HepG2 (cell line): ENCODE data around the gene CELF5. TPM values are rescaled to one million over a fixed set of nuclear protein-coding genes. Genes with fewer than 3 reads are reported as not detected.
A peak's percentile ranks its signal among the peaks of the same experiment; 100 is the strongest.

Experiments used
- ATAC-seq: fragments of 200-7000 bp; cut with Tn5 transposase; 3 replicates; pipeline ENCODE4 v1.9.1; 2020; ENCODE audit warnings: mild to moderate bottlenecking, moderate library complexity
- BruUV-seq: library from RNA; stranded (reverse); fragments of 400-500 nt; replicated peaks from 2 replicates; lab custom pipeline; 2021; lab: Mats Ljungman, UMichigan
- CTCF ChIA-PET: fragments of 300-600 bp; formaldehyde crosslinking; extraction: SDS; loops from one replicate; lab custom pipeline; 2021; ENCODE audit warnings: low total read pairs, inconsistent platforms, low intra/inter-chr PET ratio; lab: Yijun Ruan, JAX
- POLR2A ChIA-PET: fragments of 350-600 bp; sonication (Branson Sonifier 250); formaldehyde crosslinking; loops from one replicate; lab custom pipeline; 2020; ENCODE audit warnings: antibody characterized with exemption, inconsistent platforms; lab: Yijun Ruan, JAX
- DNase-seq: peaks from one replicate; pipeline ENCODE4 v3.0.0-alpha.2; 2015; ENCODE audit warnings: low spot score
- FAIRE-seq: peaks from 3 replicates; lab custom pipeline; 2011; peaks lifted over from hg19 to GRCh38; lab: Jason Lieb, UNC
- H2AFZ ChIP-seq: one replicate; pipeline ENCODE4 v1.6.1; 2011; ENCODE audit warnings: low read length, inconsistent platforms
- H3K27ac ChIP-seq: fragments of 300-600 bp; 3 replicates; pipeline ENCODE4 v1.8.0; 2011; ENCODE audit warnings: mixed run types, mild to moderate bottlenecking, mixed read lengths, low read length, inconsistent platforms; ENCODE audit not compliant: insufficient read depth; ENCODE audit errors: extremely low read length
- H3K27me3 ChIP-seq, 2 experiments: fragments of 200-600 bp in 1 of 2; 2 replicates in 1 of 2; 3 replicates in 1 of 2; pipeline versions ENCODE4 v1.6.0 to v1.8.0; 2011; ENCODE audit warnings: low read length in 2 of 2, mild to moderate bottlenecking in 2 of 2, moderate library complexity in 2 of 2, inconsistent platforms in 1 of 2; ENCODE audit not compliant: insufficient read depth in 2 of 2, control insufficient read depth in 1 of 2
- H3K36me3 ChIP-seq, 2 experiments: fragments of 200-600 bp in 1 of 2; replicated peaks in 1 of 2; 2 replicates in 1 of 2; 3 replicates in 1 of 2; pipeline versions ENCODE4 v1.5.1 to v1.8.0; 2011; ENCODE audit warnings: low read length in 2 of 2, inconsistent platforms in 1 of 2; ENCODE audit not compliant: insufficient read depth in 2 of 2, control insufficient read depth in 1 of 2
- H3K4me1 ChIP-seq: 2 replicates; pipeline ENCODE4 v1.5.1; 2012; ENCODE audit warnings: low read length, inconsistent platforms; ENCODE audit not compliant: insufficient read depth
- H3K4me2 ChIP-seq: 2 replicates; pipeline ENCODE4 v1.6.0; 2011; ENCODE audit warnings: low read depth, low read length, inconsistent platforms
- H3K4me3 ChIP-seq, 3 experiments: fragments of 200-600 bp in 1 of 3; sonication (generic), shearing (Covaris generic) in 1 of 3; replicated peaks in 1 of 3; 2 replicates each; pipeline ENCODE4 v1.5.1; 2011 to 2016; ENCODE audit warnings: low read length in 3 of 3, inconsistent platforms in 2 of 3, low read depth in 2 of 3, mild to moderate bottlenecking in 2 of 3, control low read depth in 1 of 3, mixed read lengths in 1 of 3; ENCODE audit not compliant: insufficient read depth in 1 of 3
- H3K79me2 ChIP-seq: one replicate; pipeline ENCODE4 v1.6.1; 2011; ENCODE audit warnings: low read length, inconsistent platforms; ENCODE audit not compliant: insufficient read depth
- H3K9ac ChIP-seq: 2 replicates; pipeline ENCODE4 v1.6.0; 2011; ENCODE audit warnings: mild to moderate bottlenecking, low read depth, low read length, inconsistent platforms; ENCODE audit not compliant: insufficient read depth
- H3K9me3 ChIP-seq: 2 replicates; pipeline ENCODE4 v1.5.1; 2012; ENCODE audit warnings: mild to moderate bottlenecking, low read length
- H4K20me1 ChIP-seq: 2 replicates; pipeline ENCODE4 v1.6.0; 2011; ENCODE audit warnings: inconsistent platforms, mild to moderate bottlenecking, low read length, moderate library complexity; ENCODE audit not compliant: insufficient read depth
- AGO1 ChIP-seq: fragments of 200-400 bp; formaldehyde crosslinking; IDR thresholded peaks from 2 replicates; pipeline ENCODE4 v1.6.1; 2017; ENCODE audit warnings: mild to moderate bottlenecking, low read depth, low read length, moderate library complexity; ENCODE audit not compliant: poor library complexity, severe bottlenecking
- ATF3 ChIP-seq: sonication (generic); formaldehyde crosslinking; IDR thresholded peaks from 2 replicates; pipeline ENCODE4 v1.4.0; 2020; ENCODE audit warnings: missing genetic modification reagents
- ATRX ChIP-seq: sonication (generic); formaldehyde crosslinking; IDR thresholded peaks from 2 replicates; pipeline ENCODE4 v1.4.0; 2020; ENCODE audit warnings: missing genetic modification reagents, borderline replicate concordance
- NONO ChIP-seq, 2 experiments: fragments of 450-650 bp in 1 of 2; sonication (generic) in 1 of 2; formaldehyde crosslinking in 1 of 2; IDR thresholded peaks in 1 of 2; conservative IDR thresholded peaks in 1 of 2; 2 replicates each; pipeline versions ENCODE4 v1.6.1 to v1.8.0; 2017 to 2022; ENCODE audit warnings: mild to moderate bottlenecking in 1 of 2, missing genetic modification reagents in 1 of 2, moderate library complexity in 1 of 2
- SETDB1 ChIP-seq: sonication (generic); formaldehyde crosslinking; IDR thresholded peaks from 2 replicates; pipeline ENCODE4 v1.5.1; 2020; ENCODE audit warnings: missing genetic modification reagents, mild to moderate bottlenecking, borderline replicate concordance
- WGBS: methylation state at CpG from one replicate; pipeline ENCODE4 v1.1.6; 2017; ENCODE audit warnings: low lambda C conversion rate; 5-methylcytosine and 5-hydroxymethylcytosine counted together
- in situ Hi-C: cut with HindIII; loops from 2 replicates; pipeline ENCODE4 v1.10.0; 2017; ENCODE audit warnings: low pct_unique_long_range_greater_than_20kb; ENCODE audit not compliant: extremely low pct_ligation_motif_present
- intact Hi-C: fragments of 100-400 bp; cut with micrococcal nuclease; formaldehyde crosslinking; loops from one replicate; pipeline ENCODE4 v1.10.0; 2022; ENCODE audit not compliant: unreplicated experiment
- polyA plus RNA-seq, 8 experiments: library from polyadenylated mRNA; depleted of rRNA in 3 of 8; stranded (reverse) in 7 of 8; unstranded in 1 of 8; fragments of >200 nt; fragmentation: Illumina TruSeq in 4 of 8; extraction: Trizol in 4 of 8; gene quantifications; 2 replicates each; pipeline versions ENCODE4 v1.2.1 to v1.2.3, GENCODE V29; 2011 to 2016; ENCODE audit warnings: low read depth in 4 of 8, missing spikeins in 1 of 8, mixed read lengths in 1 of 8; ENCODE audit not compliant: insufficient read depth in 1 of 8
- total RNA-seq, 5 experiments: library from RNA; depleted of rRNA; stranded (reverse); fragments of >200 nt; fragmentation: Illumina TruSeq; extraction: Trizol; gene quantifications; 2 replicates each; pipeline ENCODE4 v1.2.3, GENCODE V29; 2016; ENCODE audit warnings: low read depth in 1 of 5
- TF ChIP-seq, protein P1 (sequence below): IDR thresholded peaks from 2 replicates; pipeline ENCODE4 v1.6.1; 2016
- TF ChIP-seq, protein P2 (sequence below): sonication (generic); formaldehyde crosslinking; IDR thresholded peaks from 2 replicates; pipeline ENCODE4 v1.4.0; 2020; ENCODE audit warnings: missing genetic modification reagents
- TF ChIP-seq, protein P3 (sequence below): IDR thresholded peaks from 2 replicates; pipeline ENCODE4 v1.6.1; 2016; ENCODE audit warnings: missing biosample characterization, missing genetic modification reagents, low read depth

CELF5 gene
- total and polyA plus RNA-seq, 2 of the 13 experiments (the other 11 are each of a cell fraction or from before 2014, with no cell fraction given), result 0.31 to 0.84 TPM

- intact Hi-C loops, result no loop called here
Observed at GRCh38 chr19:3211191-3211590, 13.3 kb upstream of the CELF5 start.

More at GRCh38 chr19:3211191-3211590, 13.3 kb upstream of the CELF5 start:
- FAIRE-seq (no peak), ATAC-seq (peak; percentile 14; the same call in 2 of the 3 replicates), DNase-seq (no peak)
- TF ChIP-seq, protein P1, sequence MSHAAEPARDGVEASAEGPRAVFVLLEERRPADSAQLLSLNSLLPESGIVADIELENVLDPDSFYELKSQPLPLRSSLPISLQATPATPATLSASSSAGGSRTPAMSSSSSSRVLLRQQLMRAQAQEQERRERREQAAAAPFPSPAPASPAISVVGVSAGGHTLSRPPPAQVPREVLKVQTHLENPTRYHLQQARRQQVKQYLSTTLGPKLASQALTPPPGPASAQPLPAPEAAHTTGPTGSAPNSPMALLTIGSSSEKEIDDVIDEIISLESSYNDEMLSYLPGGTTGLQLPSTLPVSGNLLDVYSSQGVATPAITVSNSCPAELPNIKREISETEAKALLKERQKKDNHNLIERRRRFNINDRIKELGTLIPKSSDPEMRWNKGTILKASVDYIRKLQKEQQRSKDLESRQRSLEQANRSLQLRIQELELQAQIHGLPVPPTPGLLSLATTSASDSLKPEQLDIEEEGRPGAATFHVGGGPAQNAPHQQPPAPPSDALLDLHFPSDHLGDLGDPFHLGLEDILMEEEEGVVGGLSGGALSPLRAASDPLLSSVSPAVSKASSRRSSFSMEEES, result no peak
- TF ChIP-seq ATF3 (CRISPR knock-in tag) (no peak), ATRX (CRISPR knock-in tag) (no peak), SETDB1 (CRISPR knock-in tag) (no peak), AGO1 (no peak), NONO (IDR thresholded peaks at IDR 0.05) (no peak), NONO (CRISPR knock-in tag; conservative IDR thresholded peaks at IDR 0.05) (no peak)
- TF ChIP-seq, protein P2, sequence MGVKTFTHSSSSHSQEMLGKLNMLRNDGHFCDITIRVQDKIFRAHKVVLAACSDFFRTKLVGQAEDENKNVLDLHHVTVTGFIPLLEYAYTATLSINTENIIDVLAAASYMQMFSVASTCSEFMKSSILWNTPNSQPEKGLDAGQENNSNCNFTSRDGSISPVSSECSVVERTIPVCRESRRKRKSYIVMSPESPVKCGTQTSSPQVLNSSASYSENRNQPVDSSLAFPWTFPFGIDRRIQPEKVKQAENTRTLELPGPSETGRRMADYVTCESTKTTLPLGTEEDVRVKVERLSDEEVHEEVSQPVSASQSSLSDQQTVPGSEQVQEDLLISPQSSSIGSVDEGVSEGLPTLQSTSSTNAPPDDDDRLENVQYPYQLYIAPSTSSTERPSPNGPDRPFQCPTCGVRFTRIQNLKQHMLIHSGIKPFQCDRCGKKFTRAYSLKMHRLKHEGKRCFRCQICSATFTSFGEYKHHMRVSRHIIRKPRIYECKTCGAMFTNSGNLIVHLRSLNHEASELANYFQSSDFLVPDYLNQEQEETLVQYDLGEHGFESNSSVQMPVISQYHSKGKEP (CRISPR knock-in tag), result no peak
- TF ChIP-seq, protein P3, sequence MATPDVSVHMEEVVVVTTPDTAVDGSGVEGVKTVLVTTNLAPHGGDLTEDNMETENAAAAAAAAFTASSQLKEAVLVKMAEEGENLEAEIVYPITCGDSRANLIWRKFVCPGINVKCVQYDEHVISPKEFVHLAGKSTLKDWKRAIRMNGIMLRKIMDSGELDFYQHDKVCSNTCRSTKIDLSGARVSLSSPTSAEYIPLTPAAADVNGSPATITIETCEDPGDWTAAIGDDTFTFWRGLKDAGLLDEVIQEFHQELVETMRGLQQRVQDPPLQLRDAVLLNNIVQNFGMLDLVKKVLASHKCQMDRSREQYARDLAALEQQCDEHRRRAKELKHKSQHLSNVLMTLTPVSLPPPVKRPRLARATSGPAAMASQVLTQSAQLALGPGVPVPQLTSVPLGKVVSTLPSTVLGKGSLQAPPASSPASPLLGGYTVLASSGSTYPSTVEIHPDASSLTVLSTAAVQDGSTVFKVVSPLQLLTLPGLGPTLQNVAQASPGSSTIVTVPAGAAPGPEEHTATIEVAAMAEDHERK, result no peak
- BruUV-seq, result no TSS peak
- H3K9me3 ChIP-seq, result no peaks in the 10 kb centered on the region
- H3K4me1 ChIP-seq, result peaks cover 12% of the 10 kb centered on the region
- H3K4me3 ChIP-seq, result no peak overlapping the region
- H4K20me1 ChIP-seq, result no peaks in the 10 kb centered on the region; the same call in 1 of the 2 replicates
- H3K27ac ChIP-seq, result no peak overlapping the region
- WGBS, result 66% methylated on average over 11 of the region's 12 CpGs
- no peak overlapping the region for H3K4me2 ChIP-seq
- in situ Hi-C loops, result no loop called here
- no peak overlapping the region for H2AFZ ChIP-seq
- ChIA-PET CTCF (interaction anchor here (1.1 kb wide), 1 partner anchor 249 kb away, joined by 3 read pairs; no protein-coding TSS in a partner anchor), POLR2A (no interaction called here)
- H3K9ac ChIP-seq, result no peak overlapping the region
- H3K27me3 ChIP-seq, result no peaks in the 10 kb centered on the region
- H3K79me2 ChIP-seq, result no peaks in the 10 kb centered on the region
- H3K36me3 ChIP-seq, result peaks cover 5 to 6% of the 10 kb centered on the region in 2 experiments; a peak in 3 of 5 replicates
